Esophagus muscularis mucosa (tissue), 4 donors: ENCODE results near the gene PNPLA5. TPM values are rescaled to one million over a fixed set of nuclear protein-coding genes. Genes with fewer than 3 reads are reported as not detected.

Source experiments
- DNase-seq: peaks from one replicate; pipeline ENCODE4 v3.0.0-alpha.2; 2017; ENCODE audit errors: extremely low spot score
- H3K27ac ChIP-seq, 4 donors: fragments of 200-600 bp; sonication (generic); replicated peaks in 1 of 4; 1 replicate in 3 of 4; 2 replicates in 1 of 4; pipeline ENCODE4 v1.5.1; 2016 to 2019; ENCODE audit warnings: mild to moderate bottlenecking in 1 of 4
- H3K27me3 ChIP-seq, 4 donors: fragments of 200-600 bp; sonication (generic); one replicate each; pipeline versions ENCODE4 v1.5.1 to v1.6.0; 2016 to 2019
- H3K36me3 ChIP-seq, 4 donors: fragments of 200-600 bp; sonication (generic); one replicate each; pipeline ENCODE4 v1.5.1; 2016 to 2019
- H3K4me1 ChIP-seq, 4 donors: fragments of 200-600 bp; sonication (generic); one replicate each; pipeline ENCODE4 v1.5.1; 2016 to 2019
- H3K4me3 ChIP-seq, 4 donors: fragments of 200-600 bp; sonication (generic); 1 replicate in 2 of 4; 2 replicates in 2 of 4; pipeline ENCODE4 v1.5.1; 2016 to 2019; ENCODE audit warnings: mild to moderate bottlenecking in 4 of 4, moderate library complexity in 1 of 4
- H3K9me3 ChIP-seq, 4 donors: fragments of 200-600 bp; sonication (generic); 1 replicate in 3 of 4; 2 replicates in 1 of 4; pipeline ENCODE4 v1.5.1; 2016 to 2019
- CTCF ChIP-seq, 3 experiments: fragments of 200-600 bp in 2 of 3; fragments of 450-650 bp in 1 of 3; sonication (generic) in 2 of 3; IDR thresholded peaks; one replicate each; pipeline ENCODE4 v1.5.1; 2017 to 2019; ENCODE audit warnings: antibody characterized with exemption in 3 of 3, mild to moderate bottlenecking in 2 of 3, moderate library complexity in 1 of 3
- EP300 ChIP-seq: sonication (generic); formaldehyde crosslinking; IDR thresholded peaks from one replicate; pipeline ENCODE4 v1.6.1; 2017; ENCODE audit warnings: antibody characterized with exemption
- POLR2A ChIP-seq: fragments of 450-650 bp; IDR thresholded peaks from one replicate; pipeline ENCODE4 v1.6.1; 2017; ENCODE audit warnings: antibody characterized with exemption, moderate library complexity, mild to moderate bottlenecking, low read depth
- POLR2AphosphoS5 ChIP-seq, 2 donors: sonication (generic); formaldehyde crosslinking; IDR thresholded peaks; one replicate each; pipeline ENCODE4 v1.6.1; 2017; ENCODE audit warnings: antibody characterized with exemption in 2 of 2
- WGBS: methylation state at CpG from one replicate; pipeline ENCODE4 v1.1.5; 2018; 5-methylcytosine and 5-hydroxymethylcytosine counted together
- intact Hi-C: fragments of 100-400 bp; cut with DNase I; formaldehyde crosslinking; loops from one replicate; pipeline ENCODE4 v1.15.1; 2023
- total RNA-seq, 4 donors: library from RNA; depleted of rRNA; stranded (reverse); fragments of >200 nt; gene quantifications; one replicate each; pipeline versions ENCODE4 v1.1.0 to v1.2.1, GENCODE V29; 2016

PNPLA5 gene
- total RNA-seq, 4 donors from 2014 or later = not detected

GRCh38 chr22:43851979-43852307, 39.9 kb downstream of the PNPLA5 start:
- H3K4me1 ChIP-seq = no peaks in the 10 kb centered on the region
- no peaks in the 10 kb centered on the region for H3K36me3 ChIP-seq
- no peak for DNase-seq
- WGBS = 67% methylated on average over 3 of the region's 3 CpGs
- TF ChIP-seq EP300 = no peak
- TF ChIP-seq POLR2A = no peak
- TF ChIP-seq POLR2AphosphoS5 (IDR thresholded peaks at IDR 0.05) = no peak
- TF ChIP-seq CTCF (IDR thresholded peaks at IDR 0.05) = no peak
- peaks cover 0 to 78% (median 0%) of the 10 kb centered on the region in 4 donors for H3K27me3 ChIP-seq
- no peak overlapping the region for H3K27ac ChIP-seq
- no peak overlapping the region for H3K4me3 ChIP-seq
- intact Hi-C loops = no loop called here
- peaks cover 0 to 14% (median 6%) of the 10 kb centered on the region in 4 donors for H3K9me3 ChIP-seq

- intact Hi-C loops = no loop called here
- H3K4me3 ChIP-seq = no peak overlapping the region
- H3K36me3 ChIP-seq = no peaks in the 10 kb centered on the region
- 80% methylated on average over 13 of the region's 13 CpGs for WGBS
- H3K4me1 ChIP-seq = no peaks in the 10 kb centered on the region
- H3K27ac ChIP-seq = no peak overlapping the region
- H3K27me3 ChIP-seq = peaks cover 0 to 84% (median 0%) of the 10 kb centered on the region in 4 donors
- TF ChIP-seq POLR2AphosphoS5 (IDR thresholded peaks at IDR 0.05) (no peak), EP300 (no peak), POLR2A (no peak), CTCF (IDR thresholded peaks at IDR 0.05) (no peak)
- H3K9me3 ChIP-seq = peaks cover 0 to 8% (median 4%) of the 10 kb centered on the region in 4 donors
- DNase-seq = no peak
Measured at GRCh38 chr22:43851058-43851978, 40.5 kb downstream of the PNPLA5 start.

GRCh38 chr22:43850529-43850928, 41.3 kb downstream of the PNPLA5 start:
- intact Hi-C loops = no loop called here
- 83% methylated on average over 10 of the region's 12 CpGs for WGBS
- no peak for TF ChIP-seq CTCF (IDR thresholded peaks at IDR 0.05)
- TF ChIP-seq POLR2A = no peak
- TF ChIP-seq EP300 = no peak
- no peak for TF ChIP-seq POLR2AphosphoS5 (IDR thresholded peaks at IDR 0.05)
- H3K4me3 ChIP-seq = no peak overlapping the region
- H3K36me3 ChIP-seq = no peaks in the 10 kb centered on the region
- H3K27ac ChIP-seq = no peak overlapping the region
- peaks cover 0 to 82% (median 0%) of the 10 kb centered on the region in 4 donors for H3K27me3 ChIP-seq
- DNase-seq = no peak
- no peaks in the 10 kb centered on the region for H3K4me1 ChIP-seq
- no peaks in the 10 kb centered on the region for H3K9me3 ChIP-seq

GRCh38 chr22:43849731-43850130, 42.1 kb downstream of the PNPLA5 start:
- TF ChIP-seq POLR2AphosphoS5 (IDR thresholded peaks at IDR 0.05) = no peak
- Histone ChIP-seq H3K4me3 (no peak overlapping the region), H3K27me3 (peaks cover 0 to 83% (median 0%) of the 10 kb centered on the region in 4 donors), H3K9me3 (no peaks in the 10 kb centered on the region), H3K27ac (no peak overlapping the region), H3K4me1 (no peaks in the 10 kb centered on the region), H3K36me3 (no peaks in the 10 kb centered on the region)
- no peak for DNase-seq
- intact Hi-C loops = no loop called here
- WGBS = 91% methylated on average over 10 of the region's 13 CpGs

- no peak overlapping the region for H3K27ac ChIP-seq
- H3K9me3 ChIP-seq = no peaks in the 10 kb centered on the region
- H3K27me3 ChIP-seq = peaks cover 0 to 74% (median 0%) of the 10 kb centered on the region in 4 donors
- no peaks in the 10 kb centered on the region for H3K4me1 ChIP-seq
- TF ChIP-seq CTCF (IDR thresholded peaks at IDR 0.05) (no peak), EP300 (no peak), POLR2AphosphoS5 (IDR thresholded peaks at IDR 0.05) (no peak), POLR2A (no peak)
- no peaks in the 10 kb centered on the region for H3K36me3 ChIP-seq
- H3K4me3 ChIP-seq = no peak overlapping the region
- 55% methylated on average over 11 of the region's 16 CpGs for WGBS
- intact Hi-C loops = no loop called here
- no peak for DNase-seq
Measured at GRCh38 chr22:43848366-43849171, 43.2 kb downstream of the PNPLA5 start.
